ENCODE results near the gene ROBO1. TPM values are rescaled to one million over a fixed set of nuclear protein-coding genes. Genes with fewer than 3 reads are reported as not detected.

ROBO1 gene
- total RNA-seq, 2 experiments from 2014 or later = 0.36 to 0.69 TPM

DNA sequence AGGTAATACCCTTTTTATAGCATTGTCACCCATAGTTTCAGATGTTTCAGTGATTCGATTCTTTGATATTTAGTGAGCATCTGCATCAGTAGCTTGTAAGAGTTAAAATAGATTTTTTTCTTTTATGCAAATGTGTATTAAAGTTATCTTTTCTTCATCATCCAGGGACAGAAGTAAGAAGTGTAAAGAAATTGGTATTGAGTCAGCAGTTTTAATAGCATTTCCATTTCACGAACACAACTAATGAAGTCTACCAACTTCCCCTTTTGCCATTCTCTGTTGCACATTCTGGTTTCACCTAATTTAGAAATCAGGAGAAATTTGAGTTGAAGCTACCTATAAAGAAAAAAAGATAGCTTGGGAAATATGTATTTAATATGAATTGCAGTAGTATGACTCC, 127.9 kb downstream of the ROBO1 start:
- Histone ChIP-seq H3K9me3 (ENCODE audit: control insufficient read depth in 1 of 2, insufficient read depth in 1 of 2, low read length in 2 of 2) (peaks cover 0 to 6% of the 10 kb centered on the region in 2 experiments), H3K27ac (ENCODE audit: low read depth in 1 of 2, low read length in 2 of 2) (no peak overlapping the region), H3K4me3 (ENCODE audit: low read length) (no peak overlapping the region), H3K36me3 (ENCODE audit: insufficient read depth, low read length) (no peaks in the 10 kb centered on the region), H3K27me3 (ENCODE audit: control insufficient read depth in 1 of 2, insufficient read depth in 2 of 2, low read length in 2 of 2) (no peaks in the 10 kb centered on the region), H3K4me1 (ENCODE audit: insufficient read depth, low read length) (no peaks in the 10 kb centered on the region)
- intact Hi-C loops (cut with DNase I, micrococcal nuclease) = no loop called here
- DNase-seq = no peak
- ChIA-PET POLR2A (no interaction called here), CTCF (no interaction called here)
- Mint-ChIP-seq H3K36me3 (ENCODE audit: low read depth) (no peaks in the 10 kb centered on the region), H3K27me3 (no peaks in the 10 kb centered on the region), H3K9me3 (peaks cover 13% of the 10 kb centered on the region), H3K27ac (no peak overlapping the region), H3K4me3 (no peak overlapping the region), H3K4me1 (ENCODE audit: low read depth) (no peaks in the 10 kb centered on the region)
- ATAC-seq (ENCODE audit: poor library complexity) = no peak
- TF ChIP-seq, protein P1, sequence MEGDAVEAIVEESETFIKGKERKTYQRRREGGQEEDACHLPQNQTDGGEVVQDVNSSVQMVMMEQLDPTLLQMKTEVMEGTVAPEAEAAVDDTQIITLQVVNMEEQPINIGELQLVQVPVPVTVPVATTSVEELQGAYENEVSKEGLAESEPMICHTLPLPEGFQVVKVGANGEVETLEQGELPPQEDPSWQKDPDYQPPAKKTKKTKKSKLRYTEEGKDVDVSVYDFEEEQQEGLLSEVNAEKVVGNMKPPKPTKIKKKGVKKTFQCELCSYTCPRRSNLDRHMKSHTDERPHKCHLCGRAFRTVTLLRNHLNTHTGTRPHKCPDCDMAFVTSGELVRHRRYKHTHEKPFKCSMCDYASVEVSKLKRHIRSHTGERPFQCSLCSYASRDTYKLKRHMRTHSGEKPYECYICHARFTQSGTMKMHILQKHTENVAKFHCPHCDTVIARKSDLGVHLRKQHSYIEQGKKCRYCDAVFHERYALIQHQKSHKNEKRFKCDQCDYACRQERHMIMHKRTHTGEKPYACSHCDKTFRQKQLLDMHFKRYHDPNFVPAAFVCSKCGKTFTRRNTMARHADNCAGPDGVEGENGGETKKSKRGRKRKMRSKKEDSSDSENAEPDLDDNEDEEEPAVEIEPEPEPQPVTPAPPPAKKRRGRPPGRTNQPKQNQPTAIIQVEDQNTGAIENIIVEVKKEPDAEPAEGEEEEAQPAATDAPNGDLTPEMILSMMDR (IDR thresholded peaks at IDR 0.05) = no peak

GRCh38 chr3:79636372-79636771, 131.4 kb downstream of the ROBO1 start:
- TF ChIP-seq, protein P1 (IDR thresholded peaks at IDR 0.05) = no peak
- Histone ChIP-seq H3K4me3 (ENCODE audit: low read length) (no peak overlapping the region), H3K36me3 (ENCODE audit: insufficient read depth, low read length) (no peaks in the 10 kb centered on the region), H3K4me1 (ENCODE audit: insufficient read depth, low read length) (no peaks in the 10 kb centered on the region), H3K27ac (ENCODE audit: low read depth in 1 of 2, low read length in 2 of 2) (no peak overlapping the region), H3K27me3 (ENCODE audit: control insufficient read depth in 1 of 2, insufficient read depth in 2 of 2, low read length in 2 of 2) (no peaks in the 10 kb centered on the region), H3K9me3 (ENCODE audit: control insufficient read depth in 1 of 2, insufficient read depth in 1 of 2, low read length in 2 of 2) (no peaks in the 10 kb centered on the region)
- intact Hi-C loops (cut with DNase I, micrococcal nuclease) = no loop called here
- POLR2A ChIA-PET = no interaction called here
- DNase-seq = no peak
- CTCF ChIA-PET = no interaction called here
- Mint-ChIP-seq H3K27ac (no peak overlapping the region), H3K36me3 (ENCODE audit: low read depth) (no peaks in the 10 kb centered on the region), H3K9me3 (peaks cover 17% of the 10 kb centered on the region), H3K27me3 (no peaks in the 10 kb centered on the region), H3K4me3 (no peak overlapping the region), H3K4me1 (ENCODE audit: low read depth) (no peaks in the 10 kb centered on the region)
- ATAC-seq (ENCODE audit: poor library complexity) = no peak

- no peaks in the 10 kb centered on the region for H3K27me3 ChIP-seq (ENCODE audit: control insufficient read depth in 1 of 2, insufficient read depth in 2 of 2, low read length in 2 of 2)
- no peaks in the 10 kb centered on the region for H3K4me1 ChIP-seq (ENCODE audit: insufficient read depth, low read length)
- ChIA-PET POLR2A (no interaction called here), CTCF (no interaction called here)
- H3K36me3 Mint-ChIP-seq (ENCODE audit: low read depth) = no peaks in the 10 kb centered on the region
- no peaks in the 10 kb centered on the region for H3K9me3 ChIP-seq (ENCODE audit: control insufficient read depth in 1 of 2, insufficient read depth in 1 of 2, low read length in 2 of 2)
- no peaks in the 10 kb centered on the region for H3K4me1 Mint-ChIP-seq (ENCODE audit: low read depth)
- ATAC-seq (ENCODE audit: poor library complexity) = no peak
- no peak overlapping the region for H3K4me3 ChIP-seq (ENCODE audit: low read length)
- H3K27ac Mint-ChIP-seq = no peak overlapping the region
- H3K4me3 Mint-ChIP-seq = no peak overlapping the region
- intact Hi-C loops (cut with DNase I, micrococcal nuclease) = no loop called here
- no peak for DNase-seq
- no peaks in the 10 kb centered on the region for H3K27me3 Mint-ChIP-seq
- no peaks in the 10 kb centered on the region for H3K36me3 ChIP-seq (ENCODE audit: insufficient read depth, low read length)
- peaks cover 14% of the 10 kb centered on the region for H3K9me3 Mint-ChIP-seq
- TF ChIP-seq, protein P1 (IDR thresholded peaks at IDR 0.05) = no peak
- no peak overlapping the region for H3K27ac ChIP-seq (ENCODE audit: low read depth in 1 of 2, low read length in 2 of 2)
Measured at GRCh38 chr3:79632842-79633241, 135.0 kb downstream of the ROBO1 start.

Measured in CD4-positive, alpha-beta T cell (primary cell).